ENCODE data around the gene PCGF3.

DNA sequence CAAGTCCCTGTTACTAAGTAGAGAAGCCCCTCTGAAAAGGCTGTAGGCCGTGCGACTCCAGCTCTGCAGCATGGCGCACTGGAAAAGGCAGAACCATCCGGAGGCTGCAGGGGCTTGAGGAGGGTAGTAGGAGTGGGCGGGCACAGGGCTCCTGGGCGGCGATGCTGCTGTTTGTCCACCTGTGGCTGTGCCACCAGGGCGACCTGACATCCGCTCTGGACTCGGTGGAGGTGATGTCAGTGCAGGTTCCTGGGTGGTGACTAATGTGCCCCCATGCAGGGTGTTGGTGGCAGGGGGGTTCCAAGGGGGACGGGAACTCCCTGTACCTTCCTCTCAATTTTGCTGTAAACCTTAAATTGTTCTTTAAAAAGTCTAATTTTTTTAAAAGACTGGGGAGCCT lies 58.3 kb downstream of the PCGF3 start:
- TF ChIP-seq ZNF37A (tag by site-specific recombination; IDR thresholded peaks at IDR 0.05) (no peak), OVOL3 (tag by site-specific recombination; IDR thresholded peaks at IDR 0.05) (no peak), MYNN (tag by site-specific recombination; IDR thresholded peaks at IDR 0.05; ENCODE audit: borderline replicate concordance) (no peak), KLF10 (tag by site-specific recombination; IDR thresholded peaks at IDR 0.05) (no peak), ZNF664 (tag by site-specific recombination; IDR thresholded peaks at IDR 0.05) (no peak), ZNF274 (IDR thresholded peaks at IDR 0.05; ENCODE audit: low read length) (no peak), ZNF274 (tag by site-specific recombination; IDR thresholded peaks at IDR 0.05; ENCODE audit: borderline replicate concordance) (no peak), ZNF585B (tag by site-specific recombination; IDR thresholded peaks at IDR 0.05) (no peak)
- TF ChIP-seq, protein P1, sequence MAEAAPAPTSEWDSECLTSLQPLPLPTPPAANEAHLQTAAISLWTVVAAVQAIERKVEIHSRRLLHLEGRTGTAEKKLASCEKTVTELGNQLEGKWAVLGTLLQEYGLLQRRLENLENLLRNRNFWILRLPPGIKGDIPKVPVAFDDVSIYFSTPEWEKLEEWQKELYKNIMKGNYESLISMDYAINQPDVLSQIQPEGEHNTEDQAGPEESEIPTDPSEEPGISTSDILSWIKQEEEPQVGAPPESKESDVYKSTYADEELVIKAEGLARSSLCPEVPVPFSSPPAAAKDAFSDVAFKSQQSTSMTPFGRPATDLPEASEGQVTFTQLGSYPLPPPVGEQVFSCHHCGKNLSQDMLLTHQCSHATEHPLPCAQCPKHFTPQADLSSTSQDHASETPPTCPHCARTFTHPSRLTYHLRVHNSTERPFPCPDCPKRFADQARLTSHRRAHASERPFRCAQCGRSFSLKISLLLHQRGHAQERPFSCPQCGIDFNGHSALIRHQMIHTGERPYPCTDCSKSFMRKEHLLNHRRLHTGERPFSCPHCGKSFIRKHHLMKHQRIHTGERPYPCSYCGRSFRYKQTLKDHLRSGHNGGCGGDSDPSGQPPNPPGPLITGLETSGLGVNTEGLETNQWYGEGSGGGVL (tag by site-specific recombination; IDR thresholded peaks at IDR 0.05) = no peak
- TF ChIP-seq, protein P2, sequence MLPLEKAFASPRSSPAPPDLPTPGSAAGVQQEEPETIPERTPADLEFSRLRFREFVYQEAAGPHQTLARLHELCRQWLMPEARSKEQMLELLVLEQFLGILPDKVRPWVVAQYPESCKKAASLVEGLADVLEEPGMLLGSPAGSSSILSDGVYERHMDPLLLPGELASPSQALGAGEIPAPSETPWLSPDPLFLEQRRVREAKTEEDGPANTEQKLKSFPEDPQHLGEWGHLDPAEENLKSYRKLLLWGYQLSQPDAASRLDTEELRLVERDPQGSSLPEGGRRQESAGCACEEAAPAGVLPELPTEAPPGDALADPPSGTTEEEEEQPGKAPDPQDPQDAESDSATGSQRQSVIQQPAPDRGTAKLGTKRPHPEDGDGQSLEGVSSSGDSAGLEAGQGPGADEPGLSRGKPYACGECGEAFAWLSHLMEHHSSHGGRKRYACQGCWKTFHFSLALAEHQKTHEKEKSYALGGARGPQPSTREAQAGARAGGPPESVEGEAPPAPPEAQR (tag by site-specific recombination; IDR thresholded peaks at IDR 0.05) = no peak
- TF ChIP-seq, protein P3, sequence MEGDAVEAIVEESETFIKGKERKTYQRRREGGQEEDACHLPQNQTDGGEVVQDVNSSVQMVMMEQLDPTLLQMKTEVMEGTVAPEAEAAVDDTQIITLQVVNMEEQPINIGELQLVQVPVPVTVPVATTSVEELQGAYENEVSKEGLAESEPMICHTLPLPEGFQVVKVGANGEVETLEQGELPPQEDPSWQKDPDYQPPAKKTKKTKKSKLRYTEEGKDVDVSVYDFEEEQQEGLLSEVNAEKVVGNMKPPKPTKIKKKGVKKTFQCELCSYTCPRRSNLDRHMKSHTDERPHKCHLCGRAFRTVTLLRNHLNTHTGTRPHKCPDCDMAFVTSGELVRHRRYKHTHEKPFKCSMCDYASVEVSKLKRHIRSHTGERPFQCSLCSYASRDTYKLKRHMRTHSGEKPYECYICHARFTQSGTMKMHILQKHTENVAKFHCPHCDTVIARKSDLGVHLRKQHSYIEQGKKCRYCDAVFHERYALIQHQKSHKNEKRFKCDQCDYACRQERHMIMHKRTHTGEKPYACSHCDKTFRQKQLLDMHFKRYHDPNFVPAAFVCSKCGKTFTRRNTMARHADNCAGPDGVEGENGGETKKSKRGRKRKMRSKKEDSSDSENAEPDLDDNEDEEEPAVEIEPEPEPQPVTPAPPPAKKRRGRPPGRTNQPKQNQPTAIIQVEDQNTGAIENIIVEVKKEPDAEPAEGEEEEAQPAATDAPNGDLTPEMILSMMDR (tag by site-specific recombination; IDR thresholded peaks at IDR 0.05) = no peak
- TF ChIP-seq, protein P4, sequence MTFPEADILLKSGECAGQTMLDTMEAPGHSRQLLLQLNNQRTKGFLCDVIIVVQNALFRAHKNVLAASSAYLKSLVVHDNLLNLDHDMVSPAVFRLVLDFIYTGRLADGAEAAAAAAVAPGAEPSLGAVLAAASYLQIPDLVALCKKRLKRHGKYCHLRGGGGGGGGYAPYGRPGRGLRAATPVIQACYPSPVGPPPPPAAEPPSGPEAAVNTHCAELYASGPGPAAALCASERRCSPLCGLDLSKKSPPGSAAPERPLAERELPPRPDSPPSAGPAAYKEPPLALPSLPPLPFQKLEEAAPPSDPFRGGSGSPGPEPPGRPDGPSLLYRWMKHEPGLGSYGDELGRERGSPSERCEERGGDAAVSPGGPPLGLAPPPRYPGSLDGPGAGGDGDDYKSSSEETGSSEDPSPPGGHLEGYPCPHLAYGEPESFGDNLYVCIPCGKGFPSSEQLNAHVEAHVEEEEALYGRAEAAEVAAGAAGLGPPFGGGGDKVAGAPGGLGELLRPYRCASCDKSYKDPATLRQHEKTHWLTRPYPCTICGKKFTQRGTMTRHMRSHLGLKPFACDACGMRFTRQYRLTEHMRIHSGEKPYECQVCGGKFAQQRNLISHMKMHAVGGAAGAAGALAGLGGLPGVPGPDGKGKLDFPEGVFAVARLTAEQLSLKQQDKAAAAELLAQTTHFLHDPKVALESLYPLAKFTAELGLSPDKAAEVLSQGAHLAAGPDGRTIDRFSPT (tag by site-specific recombination; IDR thresholded peaks at IDR 0.05) = no peak
- TF ChIP-seq, protein P5, sequence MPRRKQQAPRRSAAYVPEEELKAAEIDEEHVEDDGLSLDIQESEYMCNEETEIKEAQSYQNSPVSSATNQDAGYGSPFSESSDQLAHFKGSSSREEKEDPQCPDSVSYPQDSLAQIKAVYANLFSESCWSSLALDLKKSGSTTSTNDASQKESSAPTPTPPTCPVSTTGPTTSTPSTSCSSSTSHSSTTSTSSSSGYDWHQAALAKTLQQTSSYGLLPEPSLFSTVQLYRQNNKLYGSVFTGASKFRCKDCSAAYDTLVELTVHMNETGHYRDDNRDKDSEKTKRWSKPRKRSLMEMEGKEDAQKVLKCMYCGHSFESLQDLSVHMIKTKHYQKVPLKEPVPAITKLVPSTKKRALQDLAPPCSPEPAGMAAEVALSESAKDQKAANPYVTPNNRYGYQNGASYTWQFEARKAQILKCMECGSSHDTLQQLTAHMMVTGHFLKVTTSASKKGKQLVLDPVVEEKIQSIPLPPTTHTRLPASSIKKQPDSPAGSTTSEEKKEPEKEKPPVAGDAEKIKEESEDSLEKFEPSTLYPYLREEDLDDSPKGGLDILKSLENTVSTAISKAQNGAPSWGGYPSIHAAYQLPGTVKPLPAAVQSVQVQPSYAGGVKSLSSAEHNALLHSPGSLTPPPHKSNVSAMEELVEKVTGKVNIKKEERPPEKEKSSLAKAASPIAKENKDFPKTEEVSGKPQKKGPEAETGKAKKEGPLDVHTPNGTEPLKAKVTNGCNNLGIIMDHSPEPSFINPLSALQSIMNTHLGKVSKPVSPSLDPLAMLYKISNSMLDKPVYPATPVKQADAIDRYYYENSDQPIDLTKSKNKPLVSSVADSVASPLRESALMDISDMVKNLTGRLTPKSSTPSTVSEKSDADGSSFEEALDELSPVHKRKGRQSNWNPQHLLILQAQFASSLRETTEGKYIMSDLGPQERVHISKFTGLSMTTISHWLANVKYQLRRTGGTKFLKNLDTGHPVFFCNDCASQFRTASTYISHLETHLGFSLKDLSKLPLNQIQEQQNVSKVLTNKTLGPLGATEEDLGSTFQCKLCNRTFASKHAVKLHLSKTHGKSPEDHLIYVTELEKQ (tag by site-specific recombination; IDR thresholded peaks at IDR 0.05; ENCODE audit: borderline replicate concordance) = no peak
- TF ChIP-seq, protein P6, sequence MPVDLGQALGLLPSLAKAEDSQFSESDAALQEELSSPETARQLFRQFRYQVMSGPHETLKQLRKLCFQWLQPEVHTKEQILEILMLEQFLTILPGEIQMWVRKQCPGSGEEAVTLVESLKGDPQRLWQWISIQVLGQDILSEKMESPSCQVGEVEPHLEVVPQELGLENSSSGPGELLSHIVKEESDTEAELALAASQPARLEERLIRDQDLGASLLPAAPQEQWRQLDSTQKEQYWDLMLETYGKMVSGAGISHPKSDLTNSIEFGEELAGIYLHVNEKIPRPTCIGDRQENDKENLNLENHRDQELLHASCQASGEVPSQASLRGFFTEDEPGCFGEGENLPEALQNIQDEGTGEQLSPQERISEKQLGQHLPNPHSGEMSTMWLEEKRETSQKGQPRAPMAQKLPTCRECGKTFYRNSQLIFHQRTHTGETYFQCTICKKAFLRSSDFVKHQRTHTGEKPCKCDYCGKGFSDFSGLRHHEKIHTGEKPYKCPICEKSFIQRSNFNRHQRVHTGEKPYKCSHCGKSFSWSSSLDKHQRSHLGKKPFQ (tag by site-specific recombination; IDR thresholded peaks at IDR 0.05) = no peak
